Osteoblast (primary cell): Measurements from ENCODE around the gene HYAL3. TPM values are rescaled to one million over a fixed set of nuclear protein-coding genes. Genes with fewer than 3 reads are reported as not detected.

Experiments
- DNase-seq: peaks from one replicate; pipeline ENCODE4 v3.0.0; 2011; ENCODE audit warnings: low spot score, mixed read lengths; ENCODE audit not compliant: insufficient read length; ENCODE audit errors: missing footprints
- H2AFZ ChIP-seq: 2 replicates; pipeline ENCODE4 v1.6.0; 2011; ENCODE audit warnings: mild to moderate bottlenecking, low read length
- H3K27ac ChIP-seq: 2 replicates; pipeline ENCODE4 v1.5.1; 2011; ENCODE audit warnings: mild to moderate bottlenecking, low read depth, low read length, moderate library complexity
- H3K27me3 ChIP-seq: 2 replicates; pipeline ENCODE4 v1.6.0; 2012; ENCODE audit warnings: mild to moderate bottlenecking, control low read depth, inconsistent platforms, low read length, moderate library complexity; ENCODE audit not compliant: insufficient read depth
- H3K36me3 ChIP-seq: 2 replicates; pipeline ENCODE4 v1.5.1; 2011; ENCODE audit warnings: mild to moderate bottlenecking, low read length, control low read depth, moderate library complexity; ENCODE audit not compliant: insufficient read depth
- H3K4me1 ChIP-seq: 2 replicates; pipeline ENCODE4 v1.5.1; 2011; ENCODE audit warnings: mild to moderate bottlenecking, low read length, control low read depth, moderate library complexity; ENCODE audit not compliant: insufficient read depth
- H3K4me2 ChIP-seq: 2 replicates; pipeline ENCODE4 v1.6.0; 2011; ENCODE audit warnings: mild to moderate bottlenecking, low read length; ENCODE audit not compliant: insufficient read depth
- H3K4me3 ChIP-seq: fragments of 200-600 bp; sonication (generic); 3 replicates; pipeline ENCODE4 v1.5.1; 2012; ENCODE audit warnings: mild to moderate bottlenecking, low read length, inconsistent platforms; ENCODE audit not compliant: insufficient read depth
- H3K79me2 ChIP-seq: 2 replicates; pipeline ENCODE4 v1.6.0; 2012; ENCODE audit warnings: mild to moderate bottlenecking, low read length, control low read depth, inconsistent platforms; ENCODE audit not compliant: insufficient read depth
- H3K9me3 ChIP-seq: 2 replicates; pipeline ENCODE4 v1.5.1; 2011; ENCODE audit warnings: low read depth, low read length, control low read depth
- H4K20me1 ChIP-seq: 2 replicates; pipeline ENCODE4 v1.6.0; 2012; ENCODE audit warnings: mild to moderate bottlenecking, low read length, control low read depth; ENCODE audit not compliant: insufficient read depth
- CTCF ChIP-seq: IDR thresholded peaks from 2 replicates; pipeline ENCODE4 v1.5.1; 2011; ENCODE audit warnings: mild to moderate bottlenecking, low read depth, low read length, moderate library complexity; ENCODE audit errors: extremely low read depth
- total RNA-seq: library from RNA; depleted of rRNA; stranded (reverse); fragments of >200 nt; gene quantifications from 2 replicates; pipeline ENCODE4 v1.2.3, GENCODE V29; 2012

The HYAL3 gene
- total RNA-seq, 1 donor, result 1.8 TPM

GRCh38 chr3:50258979-50259378, 40.2 kb downstream of the HYAL3 start:
- DNase-seq, result peak; percentile 83
- H3K4me3 ChIP-seq, result no peak overlapping the region
- peaks cover 24% of the 10 kb centered on the region for H3K4me1 ChIP-seq
- no peaks in the 10 kb centered on the region for H3K9me3 ChIP-seq
- no peaks in the 10 kb centered on the region for H3K27me3 ChIP-seq
- H3K79me2 ChIP-seq, result peaks cover 38% of the 10 kb centered on the region
- H4K20me1 ChIP-seq, result peaks cover 29% of the 10 kb centered on the region
- no peak overlapping the region for H3K4me2 ChIP-seq
- H3K36me3 ChIP-seq, result peaks cover 51% of the 10 kb centered on the region
- no peak overlapping the region for H2AFZ ChIP-seq
- no peak for TF ChIP-seq CTCF
- no peak overlapping the region for H3K27ac ChIP-seq

GRCh38 chr3:50258029-50258680, 41.0 kb downstream of the HYAL3 start:
- H3K4me3 ChIP-seq, result no peak overlapping the region
- no peak overlapping the region for H3K27ac ChIP-seq
- no peaks in the 10 kb centered on the region for H3K9me3 ChIP-seq
- H3K79me2 ChIP-seq, result peaks cover 45% of the 10 kb centered on the region
- no peak for TF ChIP-seq CTCF
- H3K4me1 ChIP-seq, result peaks cover 19% of the 10 kb centered on the region
- H3K27me3 ChIP-seq, result no peaks in the 10 kb centered on the region
- H3K36me3 ChIP-seq, result peaks cover 53% of the 10 kb centered on the region
- DNase-seq, result peak; percentile 62
- no peak overlapping the region for H3K4me2 ChIP-seq
- no peak overlapping the region for H2AFZ ChIP-seq
- H4K20me1 ChIP-seq, result peaks cover 35% of the 10 kb centered on the region

- peak; percentile 93 for DNase-seq
- Histone ChIP-seq H3K4me3 (no peak overlapping the region), H3K36me3 (peaks cover 61% of the 10 kb centered on the region), H3K4me2 (no peak overlapping the region), H4K20me1 (peaks cover 43% of the 10 kb centered on the region), H3K79me2 (peaks cover 55% of the 10 kb centered on the region), H3K9me3 (no peaks in the 10 kb centered on the region), H3K27ac (no peak overlapping the region), H3K27me3 (no peaks in the 10 kb centered on the region), H2AFZ (no peak overlapping the region), H3K4me1 (peaks cover 20% of the 10 kb centered on the region)
- peak; percentile 64 for TF ChIP-seq CTCF
These were observed 42.0 kb downstream of the HYAL3 start for GRCh38 chr3:50256978-50257890.

GRCh38 chr3:50255251-50255615, 44.0 kb downstream of the HYAL3 start:
- Histone ChIP-seq H3K4me2 (no peak overlapping the region), H3K36me3 (peaks cover 75% of the 10 kb centered on the region), H3K27me3 (no peaks in the 10 kb centered on the region), H2AFZ (no peak overlapping the region), H3K4me3 (no peak overlapping the region), H3K27ac (peak overlapping the region; percentile 70), H3K4me1 (peaks cover 15% of the 10 kb centered on the region), H3K79me2 (peaks cover 75% of the 10 kb centered on the region), H3K9me3 (no peaks in the 10 kb centered on the region), H4K20me1 (peaks cover 63% of the 10 kb centered on the region)
- no peak for TF ChIP-seq CTCF
- no peak for DNase-seq
